Esophagus muscularis mucosa (tissue), 4 donors: ENCODE data around the gene SIPA1L3. TPM values are rescaled to one million over a fixed set of nuclear protein-coding genes. Genes with fewer than 3 reads are reported as not detected.

Source experiments
- DNase-seq: peaks from one replicate; pipeline ENCODE4 v3.0.0-alpha.2; 2017; ENCODE audit errors: extremely low spot score
- H3K27ac ChIP-seq, 4 donors: fragments of 200-600 bp; sonication (generic); replicated peaks in 1 of 4; 1 replicate in 3 of 4; 2 replicates in 1 of 4; pipeline ENCODE4 v1.5.1; 2016 to 2019; ENCODE audit warnings: mild to moderate bottlenecking in 1 of 4
- H3K27me3 ChIP-seq, 4 donors: fragments of 200-600 bp; sonication (generic); one replicate each; pipeline versions ENCODE4 v1.5.1 to v1.6.0; 2016 to 2019
- H3K36me3 ChIP-seq, 4 donors: fragments of 200-600 bp; sonication (generic); one replicate each; pipeline ENCODE4 v1.5.1; 2016 to 2019
- H3K4me1 ChIP-seq, 4 donors: fragments of 200-600 bp; sonication (generic); one replicate each; pipeline ENCODE4 v1.5.1; 2016 to 2019
- H3K4me3 ChIP-seq, 4 donors: fragments of 200-600 bp; sonication (generic); 1 replicate in 2 of 4; 2 replicates in 2 of 4; pipeline ENCODE4 v1.5.1; 2016 to 2019; ENCODE audit warnings: mild to moderate bottlenecking in 4 of 4, moderate library complexity in 1 of 4
- H3K9me3 ChIP-seq, 4 donors: fragments of 200-600 bp; sonication (generic); 1 replicate in 3 of 4; 2 replicates in 1 of 4; pipeline ENCODE4 v1.5.1; 2016 to 2019
- CTCF ChIP-seq, 3 experiments: fragments of 200-600 bp in 2 of 3; fragments of 450-650 bp in 1 of 3; sonication (generic) in 2 of 3; IDR thresholded peaks; one replicate each; pipeline ENCODE4 v1.5.1; 2017 to 2019; ENCODE audit warnings: antibody characterized with exemption in 3 of 3, mild to moderate bottlenecking in 2 of 3, moderate library complexity in 1 of 3
- EP300 ChIP-seq: sonication (generic); formaldehyde crosslinking; IDR thresholded peaks from one replicate; pipeline ENCODE4 v1.6.1; 2017; ENCODE audit warnings: antibody characterized with exemption
- POLR2A ChIP-seq: fragments of 450-650 bp; IDR thresholded peaks from one replicate; pipeline ENCODE4 v1.6.1; 2017; ENCODE audit warnings: antibody characterized with exemption, moderate library complexity, mild to moderate bottlenecking, low read depth
- POLR2AphosphoS5 ChIP-seq, 2 donors: sonication (generic); formaldehyde crosslinking; IDR thresholded peaks; one replicate each; pipeline ENCODE4 v1.6.1; 2017; ENCODE audit warnings: antibody characterized with exemption in 2 of 2
- WGBS: methylation state at CpG from one replicate; pipeline ENCODE4 v1.1.5; 2018; 5-methylcytosine and 5-hydroxymethylcytosine counted together
- intact Hi-C: fragments of 100-400 bp; cut with DNase I; formaldehyde crosslinking; loops from one replicate; pipeline ENCODE4 v1.15.1; 2023
- total RNA-seq, 4 donors: library from RNA; depleted of rRNA; stranded (reverse); fragments of >200 nt; gene quantifications; one replicate each; pipeline versions ENCODE4 v1.1.0 to v1.2.1, GENCODE V29; 2016

SIPA1L3 gene
- total RNA-seq, 4 donors from 2014 or later: 10.4 to 17.9 (median 13.2) TPM

- peaks cover 4 to 60% (median 49%) of the 10 kb centered on the region in 4 donors for H3K36me3 ChIP-seq
Observed at GRCh38 chr19:38206006-38206745, 299.2 kb downstream of the SIPA1L3 start.

GRCh38 chr19:38206928-38207327 lies 299.9 kb downstream of the SIPA1L3 start:
- no peak for DNase-seq
- Histone ChIP-seq H3K36me3 (peaks cover 4 to 53% (median 42%) of the 10 kb centered on the region in 4 donors), H3K4me1 (peaks cover 24 to 34% (median 31%) of the 10 kb centered on the region in 4 donors), H3K9me3 (no peaks in the 10 kb centered on the region), H3K4me3 (no peak overlapping the region), H3K27ac (no peak overlapping the region), H3K27me3 (peaks cover 0 to 75% (median 15%) of the 10 kb centered on the region in 4 donors)
- 90% methylated on average over 16 of the region's 16 CpGs for WGBS
- TF ChIP-seq CTCF (IDR thresholded peaks at IDR 0.05) (no peak), POLR2A (no peak), POLR2AphosphoS5 (IDR thresholded peaks at IDR 0.05) (no peak), EP300 (no peak)
- intact Hi-C loops: no loop called here

More at GRCh38 chr19:38206006-38206745, 299.2 kb downstream of the SIPA1L3 start:
- TF ChIP-seq POLR2AphosphoS5 (IDR thresholded peaks at IDR 0.05) (no peak), POLR2A (no peak), CTCF (IDR thresholded peaks at IDR 0.05) (no peak), EP300 (no peak)
- Histone ChIP-seq H3K4me3 (no peak overlapping the region), H3K27me3 (peaks cover 0 to 68% (median 8%) of the 10 kb centered on the region in 4 donors), H3K27ac (no peak overlapping the region), H3K4me1 (peaks cover 21 to 26% (median 24%) of the 10 kb centered on the region in 4 donors), H3K9me3 (no peaks in the 10 kb centered on the region)
- DNase-seq: no peak
- WGBS: 87% methylated on average over 33 of the region's 36 CpGs
- intact Hi-C loops: no loop called here

- TF ChIP-seq POLR2AphosphoS5 (IDR thresholded peaks at IDR 0.05): no peak
- TF ChIP-seq CTCF (IDR thresholded peaks at IDR 0.05): no peak
- TF ChIP-seq POLR2A: no peak
- no peak for TF ChIP-seq EP300
- Histone ChIP-seq H3K27ac (no peak overlapping the region), H3K4me1 (peaks cover 24 to 36% (median 31%) of the 10 kb centered on the region in 4 donors), H3K36me3 (peaks cover 4 to 47% (median 36%) of the 10 kb centered on the region in 4 donors), H3K27me3 (peaks cover 0 to 81% (median 19%) of the 10 kb centered on the region in 4 donors), H3K4me3 (no peak overlapping the region), H3K9me3 (no peaks in the 10 kb centered on the region)
- DNase-seq: no peak
- 78% methylated on average over 10 of the region's 12 CpGs for WGBS
- intact Hi-C loops: no loop called here
Observed at GRCh38 chr19:38207543-38207942, 300.5 kb downstream of the SIPA1L3 start.

- intact Hi-C loops: no loop called here
Observed at GRCh38 chr19:38208571-38208970, 301.6 kb downstream of the SIPA1L3 start.

More at GRCh38 chr19:38208571-38208970, 301.6 kb downstream of the SIPA1L3 start:
- no peaks in the 10 kb centered on the region for H3K9me3 ChIP-seq
- H3K36me3 ChIP-seq: peaks cover 4 to 36% (median 26%) of the 10 kb centered on the region in 4 donors
- H3K27me3 ChIP-seq: peaks cover 0 to 87% (median 20%) of the 10 kb centered on the region in 4 donors
- TF ChIP-seq POLR2A (no peak), POLR2AphosphoS5 (IDR thresholded peaks at IDR 0.05) (no peak), EP300 (no peak), CTCF (IDR thresholded peaks at IDR 0.05) (no peak)
- H3K4me3 ChIP-seq: no peak overlapping the region
- 95% methylated on average over 3 of the region's 3 CpGs for WGBS
- no peak for DNase-seq
- H3K4me1 ChIP-seq: peaks cover 24 to 36% (median 31%) of the 10 kb centered on the region in 4 donors
- H3K27ac ChIP-seq: peak overlapping the region in 1 of 4 donors; percentile 79
